Inflammatory macrophage treated with lipopolysaccharide for 4 hours (primary cell): ENCODE data around the gene NR5A2.
"Not testable (repeated sequence)": the region's sequence is repeated elsewhere in the genome, so short reads cannot be mapped to it uniquely, and the experiment has no call there.

Source experiments
- DNase-seq: peaks from one replicate; pipeline ENCODE4 v3.0.0-alpha.2; 2020

The NR5A2 gene

DNA sequence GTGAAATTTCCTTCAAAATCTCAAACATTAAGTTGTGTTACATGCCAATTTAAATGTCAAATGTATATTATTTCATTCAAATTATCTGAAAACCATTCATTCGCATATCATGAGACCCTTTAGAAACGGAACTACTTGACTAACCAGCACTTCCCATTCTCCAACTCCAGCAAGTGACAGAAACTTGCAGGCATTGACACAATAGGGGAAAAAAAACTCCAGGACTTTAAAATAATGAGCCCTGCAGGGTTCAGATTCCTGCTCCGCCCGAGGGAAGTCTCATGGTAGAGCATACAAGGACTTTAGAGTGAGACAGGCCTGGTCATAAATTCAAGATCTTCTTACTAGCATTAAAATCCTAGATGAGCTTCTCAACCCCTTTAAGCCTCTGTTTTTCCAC lies 138.9 kb downstream of the NR5A2 start:
- peak; percentile 49 for DNase-seq

DNA sequence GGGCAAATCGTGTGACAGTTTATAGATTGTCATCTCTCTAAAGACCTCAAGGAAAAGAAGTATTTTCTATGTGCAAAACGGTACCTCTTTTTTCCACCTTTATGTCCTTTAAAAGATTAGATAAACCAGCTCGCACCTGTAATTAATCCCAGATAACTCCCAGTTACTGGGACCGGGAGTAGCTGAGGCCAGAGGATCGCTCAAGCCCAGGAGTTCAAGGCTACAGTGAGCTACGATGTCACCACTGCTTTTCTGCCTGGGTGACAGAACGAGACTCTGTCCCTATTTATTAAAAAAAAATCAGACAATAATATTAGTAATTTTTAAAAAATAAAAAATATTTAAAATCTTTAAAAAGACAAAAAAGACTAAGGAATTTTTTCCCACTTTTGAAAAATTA lies 141.4 kb downstream of the NR5A2 start:
- no peak for DNase-seq

DNA sequence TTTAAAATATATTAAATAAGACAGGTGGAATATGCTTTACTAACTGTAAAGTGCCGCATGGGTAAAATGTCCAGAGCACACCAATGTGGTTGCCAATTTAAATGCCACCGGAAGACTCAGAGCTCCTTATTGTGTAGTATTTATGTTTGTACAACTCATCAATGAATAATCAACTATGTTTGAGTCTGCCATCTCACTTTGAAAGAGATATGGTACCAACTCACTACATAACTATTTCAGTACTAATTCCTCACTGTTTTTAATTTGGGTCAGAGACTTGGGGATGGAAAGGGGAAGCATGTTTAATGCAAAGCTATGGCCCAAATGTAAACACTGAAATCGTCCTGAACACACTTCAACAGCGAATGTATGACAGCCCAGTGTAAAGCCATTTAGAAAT lies 144.8 kb downstream of the NR5A2 start:
- DNase-seq = no peak

DNA sequence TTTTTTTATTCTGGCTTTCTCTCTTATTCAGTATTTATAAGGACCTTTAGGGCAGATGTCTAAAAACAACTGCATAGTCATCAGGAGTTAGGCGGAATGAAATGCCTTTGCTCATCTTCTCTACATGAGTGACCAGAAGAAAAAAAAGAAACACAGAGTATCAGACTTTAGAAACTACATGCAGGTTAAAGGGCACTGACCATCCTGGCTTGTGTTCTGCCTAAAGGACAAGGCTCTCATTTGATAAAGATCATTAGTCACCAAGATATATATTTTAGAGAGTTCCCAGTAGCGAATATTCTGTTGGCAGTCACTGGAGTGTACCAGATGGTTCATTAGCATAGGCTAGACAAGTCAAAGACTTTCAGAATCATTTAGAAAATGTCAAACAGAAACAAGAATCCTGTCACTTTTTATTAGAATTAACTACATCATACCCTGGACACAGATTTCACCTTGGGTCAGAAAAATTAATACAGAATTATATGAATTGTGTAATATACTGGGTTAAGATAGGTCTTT lies 145.6 kb downstream of the NR5A2 start:
- no peak for DNase-seq

DNA sequence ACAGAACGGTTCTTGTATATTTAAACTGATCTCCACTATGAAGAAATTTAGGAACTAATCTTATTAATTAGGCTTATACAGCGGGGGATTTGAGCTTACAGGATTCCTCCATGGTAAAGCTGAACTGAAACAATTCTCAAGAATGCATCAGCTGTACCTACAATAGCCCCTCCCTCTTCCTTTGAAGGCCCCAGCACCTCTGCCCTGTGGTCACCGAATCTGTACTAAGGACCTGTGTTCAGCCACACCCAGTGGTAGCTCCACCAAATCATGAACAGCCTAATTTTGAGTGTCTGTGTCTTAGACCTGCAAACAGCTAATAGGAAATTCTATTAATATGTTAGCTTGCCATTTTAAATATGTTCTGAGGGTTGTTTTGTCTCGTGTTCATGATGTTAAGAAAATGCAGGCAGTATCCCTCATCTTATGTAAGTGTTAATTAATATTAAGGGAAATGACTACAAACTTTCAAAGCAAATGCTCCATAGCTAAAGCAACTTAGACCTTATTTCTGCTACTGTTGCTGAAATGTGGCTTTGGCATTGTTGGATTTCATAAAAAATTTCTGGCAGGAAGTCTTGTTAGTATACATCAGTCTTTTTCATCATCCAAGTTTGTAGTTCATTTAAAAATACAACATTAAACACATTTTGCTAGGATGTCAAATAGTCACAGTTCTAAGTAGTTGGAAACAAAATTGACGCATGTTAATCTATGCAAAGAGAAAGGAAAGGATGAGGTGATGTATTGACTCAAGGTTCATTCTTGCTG lies 147.2 kb downstream of the NR5A2 start:
- DNase-seq = no peak

DNA sequence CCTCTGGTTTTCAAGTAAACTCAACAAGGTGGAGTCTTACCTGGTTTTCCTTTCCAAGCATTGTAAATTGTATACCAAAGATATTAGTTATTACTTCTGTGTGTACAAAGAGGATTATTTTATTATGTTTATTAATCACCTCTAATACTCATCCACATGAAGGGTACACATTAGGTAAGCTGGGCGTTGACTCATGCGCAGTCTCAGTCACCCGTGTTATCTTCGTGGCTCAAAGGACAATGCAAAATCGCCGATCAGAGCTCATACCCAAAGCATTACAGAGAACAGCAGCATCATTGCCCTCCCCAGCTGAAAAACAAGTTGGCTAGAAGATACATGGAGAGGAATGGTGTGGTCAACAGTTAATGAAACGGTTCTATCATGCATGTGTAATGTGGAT lies 148.7 kb downstream of the NR5A2 start:
- DNase-seq = no peak

DNA sequence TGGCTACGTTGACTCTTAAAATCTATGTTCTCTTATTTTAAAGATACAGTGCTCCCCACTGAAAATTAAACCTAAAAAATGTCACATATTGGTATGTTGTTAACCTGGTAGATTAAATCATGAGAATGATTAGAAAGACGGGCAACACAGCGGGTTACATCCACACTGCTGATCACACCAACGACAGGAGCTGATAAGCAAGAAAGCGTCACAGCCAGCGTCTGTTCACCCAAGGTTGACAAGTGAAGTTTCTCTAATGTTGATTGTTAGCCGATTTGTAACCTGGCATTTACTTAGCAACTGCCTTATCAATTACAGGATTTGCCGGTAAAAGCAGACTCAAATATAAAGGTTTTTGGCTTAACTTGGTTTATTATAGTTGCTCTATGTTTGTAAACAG lies 149.3 kb downstream of the NR5A2 start:
- DNase-seq = no peak

DNA sequence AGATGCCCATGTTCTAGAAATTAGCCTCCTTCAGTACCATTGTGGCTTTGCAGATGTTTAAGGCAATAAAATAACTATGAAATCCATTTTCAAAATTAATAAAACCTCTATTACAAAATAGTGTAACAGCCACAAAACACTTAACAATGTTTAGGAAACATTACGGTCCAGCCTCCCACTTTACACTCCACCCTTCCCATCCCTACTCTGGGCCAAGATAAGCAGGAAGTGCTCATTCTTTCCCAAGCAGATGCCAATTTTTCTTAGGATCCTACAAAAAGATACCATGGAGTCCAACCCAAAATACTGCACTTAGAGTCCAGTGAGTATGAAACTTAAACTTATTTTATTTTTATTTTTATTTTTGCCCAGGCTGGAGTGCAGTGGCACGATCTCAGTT lies 150.8 kb downstream of the NR5A2 start:
- DNase-seq = no peak

DNA sequence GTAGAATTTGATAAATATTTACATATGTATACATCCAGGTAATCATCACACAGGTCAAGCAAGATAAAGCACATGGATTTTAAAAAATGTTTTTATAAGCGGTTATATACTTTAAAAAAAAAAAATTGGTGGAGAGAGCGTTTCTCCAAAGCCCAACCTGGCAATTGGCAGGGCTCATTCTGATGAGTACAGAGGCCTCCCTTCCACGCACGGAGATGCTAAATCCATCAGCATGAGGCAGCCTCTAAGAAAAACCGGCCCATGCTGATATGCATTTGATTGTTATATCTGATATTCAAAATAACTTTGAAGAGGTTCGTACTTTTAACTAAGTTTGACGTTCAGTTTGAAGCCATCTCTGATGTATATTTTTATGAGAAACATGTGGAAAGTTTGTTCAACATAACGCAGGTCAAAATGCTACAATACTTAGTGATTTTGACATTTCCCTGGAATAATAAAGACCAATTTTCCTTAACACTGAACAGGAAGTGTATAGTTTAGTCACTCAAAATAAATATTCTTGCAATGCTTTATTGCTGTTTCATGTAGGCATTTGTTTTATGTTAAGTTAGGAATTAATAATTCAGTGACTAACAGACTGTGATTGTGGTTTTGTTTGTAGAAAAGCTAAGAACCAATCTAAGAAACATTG lies 151.7 kb downstream of the NR5A2 start:
- no peak for DNase-seq

DNA sequence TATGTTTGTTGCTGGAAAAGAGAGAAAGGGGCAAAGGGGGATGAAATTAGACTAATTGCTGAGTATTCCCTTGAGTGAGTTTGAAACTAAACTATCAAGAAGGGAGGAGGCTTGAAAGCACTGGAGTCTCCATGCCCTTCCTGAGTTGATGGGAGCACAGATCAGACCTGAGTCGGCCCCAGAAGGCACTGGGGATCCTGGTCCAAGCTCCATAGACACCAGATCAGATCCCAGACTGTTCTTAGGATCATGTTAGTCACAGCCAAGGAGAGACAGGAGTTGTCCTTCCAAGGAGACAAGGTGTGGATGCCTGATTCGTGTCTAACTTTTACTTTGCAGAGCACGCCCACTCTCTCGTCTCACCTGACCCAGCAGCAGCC lies 152.3 kb downstream of the NR5A2 start:
- no peak for DNase-seq

DNA sequence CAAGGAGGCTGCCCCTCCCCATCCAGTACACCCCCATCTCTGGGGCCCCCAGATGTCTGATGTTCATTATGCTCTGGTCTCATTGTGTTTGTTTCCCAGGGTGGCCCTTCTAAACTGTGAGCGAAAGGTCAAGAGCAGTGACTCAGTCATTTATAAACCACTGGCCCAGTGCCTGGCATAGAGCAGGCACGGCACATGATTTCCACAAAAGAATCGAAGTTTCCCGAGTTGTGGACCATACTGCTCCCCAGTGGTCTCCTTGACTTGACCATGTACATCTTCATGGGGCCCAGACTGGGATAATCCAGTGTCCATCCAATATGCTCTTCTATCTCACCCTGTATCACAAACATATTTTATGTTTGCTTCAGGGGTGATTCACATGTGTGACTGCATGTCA lies 153.3 kb downstream of the NR5A2 start:
- DNase-seq = no peak

DNA sequence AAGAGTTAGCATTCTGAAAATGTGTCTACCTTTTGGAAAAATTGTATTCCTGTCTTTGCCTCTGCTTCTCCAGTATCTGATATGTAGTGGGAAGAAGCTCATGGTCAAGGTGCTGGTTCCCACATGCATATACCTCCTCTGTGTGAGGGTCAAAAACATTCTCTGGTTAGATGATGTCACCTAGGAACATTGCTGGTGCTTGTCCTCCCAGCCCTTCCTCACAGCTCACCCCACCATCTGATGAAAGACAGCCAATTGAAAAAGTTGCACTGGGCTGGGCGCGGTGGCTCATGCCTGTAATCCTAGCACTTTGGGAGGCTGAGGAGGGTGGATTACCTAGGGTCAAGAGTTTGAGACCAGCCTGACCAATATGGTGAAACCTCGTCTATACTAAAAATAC lies 154.4 kb downstream of the NR5A2 start:
- no peak for DNase-seq

DNA sequence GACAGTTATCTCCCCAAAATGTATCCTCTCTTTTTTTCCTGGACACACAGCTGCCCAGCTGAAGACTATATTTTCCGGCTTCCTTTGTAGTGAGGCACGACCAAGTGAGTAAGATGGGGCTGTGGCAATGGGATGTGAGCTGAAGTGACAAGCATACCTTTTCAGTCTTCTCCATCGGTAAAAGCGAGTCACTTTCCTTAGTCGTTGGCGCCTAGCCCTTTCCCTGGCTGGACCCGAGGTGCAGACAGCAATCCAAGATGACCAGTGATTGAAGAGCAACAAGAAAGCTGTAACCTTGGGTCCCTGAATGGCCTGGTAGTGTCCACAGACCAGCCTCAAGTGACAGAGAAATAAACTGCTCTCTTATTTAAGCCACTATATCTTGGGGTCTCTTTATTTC lies 155.2 kb downstream of the NR5A2 start:
- no peak for DNase-seq

DNA sequence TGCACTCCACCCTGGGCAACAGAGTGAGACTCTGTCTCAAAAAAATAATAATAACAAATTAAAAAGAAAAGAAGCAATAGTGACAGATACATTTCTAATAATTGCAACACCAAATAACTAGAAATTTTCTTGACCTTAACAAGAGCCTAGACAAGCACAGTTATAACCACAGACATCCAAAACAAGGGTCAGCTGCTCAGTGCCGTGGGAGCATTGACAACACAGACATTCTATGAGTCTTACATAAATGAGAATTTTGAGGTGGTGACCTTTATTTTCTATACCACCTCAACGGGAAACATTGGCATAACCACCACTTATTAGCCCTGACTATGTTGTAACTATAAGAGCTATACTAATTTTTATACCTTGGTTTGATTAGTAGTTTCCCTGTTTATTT lies 156.1 kb downstream of the NR5A2 start:
- peak; percentile 16 for DNase-seq

DNA sequence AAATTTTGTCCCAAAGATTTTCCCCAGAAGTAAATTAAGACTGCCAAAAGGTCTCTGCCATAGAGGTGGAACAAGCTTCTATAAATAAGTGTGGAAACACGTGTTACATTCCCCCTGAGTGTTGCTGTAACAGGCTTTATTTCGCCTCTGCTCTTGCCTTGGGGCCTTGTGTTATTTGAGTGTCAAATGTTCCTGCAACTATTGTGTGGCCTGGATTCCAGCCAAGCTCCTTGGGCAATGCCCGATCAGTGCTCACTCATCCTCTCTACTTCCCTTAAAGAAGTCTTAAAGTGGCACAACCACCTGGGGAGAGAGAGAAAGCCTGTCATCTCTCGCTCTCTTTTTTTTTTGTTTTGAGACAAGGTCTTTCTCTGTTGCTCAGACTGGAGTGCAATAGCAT lies 156.7 kb downstream of the NR5A2 start:
- peak; percentile 91 for DNase-seq

DNA sequence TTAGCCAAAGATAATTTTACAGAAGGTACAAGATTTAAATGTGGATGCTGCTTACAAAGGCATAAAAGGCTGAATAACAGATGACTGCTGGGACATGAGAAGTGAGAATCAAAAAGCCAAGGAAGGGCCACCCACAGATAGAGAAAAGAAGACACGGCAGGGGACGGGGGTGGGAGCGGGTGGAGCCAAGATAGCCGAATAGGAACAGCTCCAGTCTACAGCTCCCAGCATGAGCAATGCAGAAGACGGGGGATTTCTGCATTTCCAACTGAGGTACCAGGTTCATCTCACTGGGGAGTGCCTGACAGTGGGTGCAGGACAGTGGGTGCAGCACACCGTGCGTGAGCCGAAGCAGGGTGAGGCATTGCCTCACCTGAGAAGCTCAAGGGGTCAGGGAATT lies 157.7 kb downstream of the NR5A2 start:
- DNase-seq = peak; percentile 63

DNA sequence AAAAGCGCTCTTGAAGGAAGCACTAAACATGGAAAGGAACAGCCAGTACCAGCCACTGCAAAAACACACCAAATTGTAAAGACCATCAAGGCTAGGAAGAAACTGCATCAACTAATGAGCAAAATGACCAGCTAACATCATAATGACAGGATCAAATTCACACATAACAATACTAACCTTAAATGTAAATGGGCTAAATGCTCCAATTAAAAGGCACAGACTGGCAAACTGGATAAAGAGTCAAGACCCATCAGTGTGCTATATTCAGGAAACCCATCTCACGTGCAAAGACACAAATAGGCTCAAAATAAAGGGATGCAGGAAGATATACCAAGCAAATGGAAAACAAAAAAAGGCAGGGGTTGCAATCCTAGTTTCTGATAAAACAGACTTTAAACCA lies 159.8 kb downstream of the NR5A2 start:
- not testable (repeated sequence) for DNase-seq

DNA sequence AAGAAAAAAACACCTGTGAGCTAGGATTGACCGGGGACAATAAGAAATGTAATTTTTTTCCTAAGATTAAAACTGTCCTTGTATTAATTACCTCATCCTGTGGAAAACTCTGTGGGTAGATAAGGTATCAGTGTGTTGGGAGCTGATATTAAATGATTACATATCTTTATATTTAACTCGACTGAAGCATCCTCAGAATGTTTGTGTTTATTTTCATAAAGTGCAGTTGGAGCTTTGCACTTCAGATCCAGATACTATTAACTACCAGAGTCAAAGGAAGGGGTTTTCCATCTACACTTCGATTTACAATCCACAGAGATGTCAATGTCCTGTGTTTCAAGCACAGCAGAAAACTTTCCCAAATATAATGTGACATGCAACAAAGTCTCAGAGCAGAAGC lies 164.5 kb downstream of the NR5A2 start:
- DNase-seq = no peak

DNA sequence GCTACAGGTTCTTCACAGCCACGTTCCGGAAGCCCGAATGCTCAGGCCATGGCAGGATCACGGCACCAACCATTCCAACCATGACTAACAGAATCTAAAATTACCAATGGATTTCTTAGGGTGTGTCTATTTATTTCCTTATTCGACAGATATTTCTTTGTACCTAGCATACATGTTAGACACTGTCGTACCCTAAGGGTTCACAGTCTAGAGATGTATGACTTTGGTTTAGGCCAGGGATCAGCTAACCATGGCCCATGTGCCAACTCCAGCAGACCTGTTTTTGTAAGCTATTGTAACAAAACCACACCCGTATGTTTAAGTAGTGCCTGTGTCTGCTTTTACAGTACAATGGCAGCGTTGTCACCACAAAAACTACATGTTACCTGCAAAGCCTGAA lies 167.0 kb downstream of the NR5A2 start:
- DNase-seq = no peak

DNA sequence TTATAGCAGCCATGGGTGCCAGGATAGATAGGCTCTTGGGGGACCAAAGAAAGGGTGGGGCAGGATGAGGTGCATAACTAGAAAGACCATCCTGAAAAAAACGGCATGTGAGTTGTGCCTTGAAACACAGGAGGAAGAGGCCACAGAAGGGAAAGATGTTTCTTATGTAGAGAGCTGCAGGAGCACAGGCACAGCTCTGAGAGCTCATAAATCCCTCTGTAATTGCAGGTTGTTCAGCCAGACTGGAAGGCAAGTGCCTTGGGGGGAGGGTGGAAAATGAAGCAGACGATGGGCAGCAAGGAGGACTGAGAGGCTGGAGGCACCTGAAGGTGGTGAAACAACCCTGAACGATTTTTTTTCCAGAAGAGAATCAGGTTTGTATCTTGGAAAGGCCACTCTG lies 170.7 kb downstream of the NR5A2 start:
- DNase-seq = no peak

DNA sequence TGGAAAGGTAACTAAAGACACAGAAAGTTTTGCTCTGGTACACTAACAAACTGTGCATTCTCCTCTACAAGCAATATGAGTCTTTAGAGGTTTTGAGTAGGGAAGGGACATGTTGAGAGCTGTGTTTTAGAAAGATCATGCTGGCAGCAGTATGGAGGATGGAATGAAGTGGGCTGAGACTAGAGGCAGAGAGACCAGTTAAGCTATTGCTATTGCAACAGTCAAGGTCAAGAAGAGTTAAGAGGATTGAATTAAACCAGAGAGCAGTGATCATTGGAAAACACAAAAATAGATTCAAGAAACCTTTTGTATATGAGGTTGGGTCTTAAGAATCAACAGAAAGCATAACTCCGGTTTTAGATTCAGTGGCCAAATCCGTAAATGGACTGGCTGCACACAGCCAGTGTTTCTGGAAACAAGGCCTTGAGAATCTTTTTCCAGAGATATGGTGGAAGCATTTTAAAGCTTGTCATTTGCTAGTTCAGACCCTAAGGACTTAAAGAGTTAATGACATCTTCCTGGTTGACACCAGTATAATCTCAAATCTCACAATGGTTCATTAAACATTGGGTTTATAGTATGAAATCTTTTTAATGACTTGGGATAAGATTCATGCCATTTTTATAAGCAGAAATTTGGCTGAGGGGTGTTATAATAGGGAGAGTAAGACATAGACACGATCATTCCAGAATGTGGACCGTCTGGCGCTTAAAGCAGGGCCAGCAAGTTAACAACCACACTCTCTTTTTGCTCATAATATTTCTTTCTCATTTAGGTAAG lies 177.9 kb downstream of the NR5A2 start:
- no peak for DNase-seq

DNA sequence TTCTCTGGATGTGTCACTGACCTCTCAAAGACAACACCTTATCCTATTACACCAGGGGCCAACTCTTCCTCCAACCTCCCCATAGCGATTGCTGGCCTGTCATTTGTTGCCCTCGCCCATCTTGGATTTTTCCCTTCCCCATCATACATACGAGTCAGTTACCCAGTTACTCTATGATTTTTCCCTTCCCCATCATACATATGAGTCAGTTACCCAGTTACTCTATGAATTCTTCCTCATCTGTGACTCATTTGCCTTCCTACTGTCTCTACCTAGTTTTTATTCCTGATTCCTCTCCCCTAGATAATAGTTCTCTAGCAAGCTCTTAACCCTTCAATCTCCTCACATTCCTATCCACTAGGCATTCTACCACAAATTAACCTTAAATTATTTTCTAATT lies 178.8 kb downstream of the NR5A2 start:
- peak; percentile 60 for DNase-seq

DNA sequence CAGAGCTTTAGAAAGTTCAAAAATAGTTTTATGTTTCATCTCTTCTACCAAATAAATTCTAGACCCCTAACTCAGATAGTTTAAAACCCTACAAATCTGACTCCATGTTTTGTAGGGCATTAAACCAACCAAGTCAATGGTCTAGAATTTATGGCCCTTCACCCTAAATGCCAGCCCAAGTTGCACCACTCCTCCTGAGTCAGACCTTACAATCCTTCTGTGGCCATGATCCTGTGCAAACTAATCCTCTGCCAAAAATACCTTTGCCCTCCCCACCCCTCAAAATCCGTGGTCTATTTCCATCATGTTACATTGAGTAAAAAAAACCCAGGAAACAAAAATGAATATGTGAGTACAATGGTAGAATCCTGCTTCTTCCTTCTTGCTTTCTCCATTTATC lies 179.3 kb downstream of the NR5A2 start:
- DNase-seq = no peak

DNA sequence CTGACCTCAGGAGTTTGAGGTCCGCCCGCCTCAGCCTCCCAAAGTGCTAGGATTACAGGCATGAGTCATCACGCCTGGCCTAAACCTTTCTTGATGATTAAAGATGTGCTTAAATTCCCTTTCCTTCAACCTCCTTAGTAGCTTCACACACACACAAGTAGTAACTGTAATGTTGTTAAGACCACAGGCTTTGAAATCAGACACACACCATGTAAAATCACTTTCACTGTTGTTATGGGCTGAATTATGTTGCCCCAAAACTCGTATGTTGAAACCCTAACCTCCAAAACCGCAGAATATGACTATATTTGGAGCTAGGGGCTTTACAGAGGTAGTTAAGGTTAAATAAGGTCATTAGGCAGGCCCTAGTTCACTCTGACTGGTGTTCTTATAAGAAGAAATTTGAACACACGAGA lies 180.2 kb downstream of the NR5A2 start:
- DNase-seq = peak; percentile 31
